CD14-positive monocyte (primary cell): ENCODE measurements around the gene LYPD8. TPM values are rescaled to one million over a fixed set of nuclear protein-coding genes. Genes with fewer than 3 reads are reported as not detected.

Source experiments
- DNase-seq, 3 donors: peaks; one replicate each; pipeline ENCODE4 v3.0.0-alpha.2; 2011 to 2022
- H2AFZ ChIP-seq: 2 replicates; pipeline ENCODE4 v1.6.0; 2012; ENCODE audit warnings: mild to moderate bottlenecking, low read depth, low read length, inconsistent platforms; ENCODE audit not compliant: insufficient read depth, poor library complexity, severe bottlenecking
- H3K27ac ChIP-seq, 2 donors: 1 replicate in 1 of 2; 2 replicates in 1 of 2; pipeline ENCODE4 v1.5.1; 2012 to 2013; ENCODE audit warnings: low read length in 2 of 2, control low read depth in 1 of 2, inconsistent platforms in 1 of 2, low read depth in 1 of 2, mild to moderate bottlenecking in 1 of 2
- H3K27me3 ChIP-seq, 2 donors: one replicate each; pipeline versions ENCODE4 v1.6.0 to v1.6.1; 2011 to 2013; ENCODE audit warnings: low read length in 2 of 2; ENCODE audit not compliant: control insufficient read depth in 2 of 2, insufficient read depth in 2 of 2
- H3K36me3 ChIP-seq, 2 donors: replicated peaks in 1 of 2; 1 replicate in 1 of 2; 2 replicates in 1 of 2; pipeline versions ENCODE4 v1.5.1 to v1.6.1; 2012 to 2013; ENCODE audit warnings: low read length in 2 of 2, control low read depth in 1 of 2, inconsistent platforms in 1 of 2, mild to moderate bottlenecking in 1 of 2; ENCODE audit not compliant: insufficient read depth in 2 of 2, control insufficient read depth in 1 of 2
- H3K4me1 ChIP-seq, 2 donors: 1 replicate in 1 of 2; 2 replicates in 1 of 2; pipeline versions ENCODE4 v1.5.1 to v1.6.1; 2012 to 2013; ENCODE audit warnings: low read length in 2 of 2, control low read depth in 1 of 2, inconsistent platforms in 1 of 2, mild to moderate bottlenecking in 1 of 2, moderate library complexity in 1 of 2; ENCODE audit not compliant: insufficient read depth in 2 of 2, control insufficient read depth in 1 of 2
- H3K4me2 ChIP-seq: replicated peaks from 2 replicates; pipeline ENCODE3; 2012; ENCODE audit warnings: low read length, moderate library complexity, mild to moderate bottlenecking; ENCODE audit not compliant: poor library complexity, severe bottlenecking; ENCODE audit errors: extremely low read depth
- H3K4me3 ChIP-seq, 3 experiments: fragments of 200-600 bp in 1 of 3; sonication (generic) in 1 of 3; replicated peaks in 1 of 3; 1 replicate in 2 of 3; 2 replicates in 1 of 3; pipeline ENCODE4 v1.5.1; 2011 to 2013; ENCODE audit warnings: low read length in 3 of 3, mild to moderate bottlenecking in 3 of 3, control low read depth in 2 of 3, low read depth in 2 of 3, inconsistent platforms in 1 of 3, moderate library complexity in 1 of 3
- H3K79me2 ChIP-seq: 2 replicates; pipeline ENCODE4 v1.6.0; 2012; ENCODE audit warnings: mild to moderate bottlenecking, control low read depth, inconsistent platforms, low read length, moderate library complexity; ENCODE audit not compliant: insufficient read depth
- H3K9ac ChIP-seq: 2 replicates; pipeline ENCODE4 v1.6.0; 2017; ENCODE audit warnings: low read length, mild to moderate bottlenecking; ENCODE audit not compliant: insufficient read depth, poor library complexity, severe bottlenecking
- H3K9me3 ChIP-seq, 2 donors: replicated peaks in 1 of 2; 1 replicate in 1 of 2; 2 replicates in 1 of 2; pipeline versions ENCODE4 v1.5.1 to v1.6.1; 2012 to 2013; ENCODE audit warnings: low read length in 2 of 2, control low read depth in 1 of 2; ENCODE audit not compliant: control insufficient read depth in 1 of 2, insufficient read depth in 1 of 2
- H4K20me1 ChIP-seq: 2 replicates; pipeline ENCODE4 v1.6.0; 2012; ENCODE audit warnings: mild to moderate bottlenecking, low read length, control low read depth, moderate library complexity; ENCODE audit not compliant: insufficient read depth
- H3K27ac Mint-ChIP-seq, 7 donors: one replicate each; pipeline ENCODE4 v1.8.0; 2020; ENCODE audit warnings: mild to moderate bottlenecking in 7 of 7, mixed read lengths in 7 of 7, moderate library complexity in 6 of 7, inconsistent platforms in 2 of 7
- H3K27me3 Mint-ChIP-seq, 3 donors: one replicate each; pipeline ENCODE4 v1.8.0; 2021 to 2022; ENCODE audit warnings: low read depth in 3 of 3, mild to moderate bottlenecking in 3 of 3, mixed read lengths in 3 of 3, moderate library complexity in 3 of 3, inconsistent platforms in 1 of 3
- H3K36me3 Mint-ChIP-seq, 2 donors: one replicate each; pipeline ENCODE4 v1.8.0; 2020; ENCODE audit warnings: mixed read lengths in 2 of 2, inconsistent platforms in 1 of 2, mild to moderate bottlenecking in 1 of 2
- H3K4me1 Mint-ChIP-seq: one replicate; pipeline ENCODE4 v1.8.0; 2020; ENCODE audit warnings: mild to moderate bottlenecking, mixed read lengths
- H3K4me3 Mint-ChIP-seq, 2 donors: one replicate each; pipeline ENCODE4 v1.8.0; 2020; ENCODE audit warnings: mild to moderate bottlenecking in 2 of 2, mixed read lengths in 2 of 2, moderate library complexity in 1 of 2
- H3K9me3 Mint-ChIP-seq, 7 donors: one replicate each; pipeline ENCODE4 v1.8.0; 2020 to 2022; ENCODE audit warnings: mixed read lengths in 7 of 7, mild to moderate bottlenecking in 6 of 7, moderate library complexity in 6 of 7, inconsistent platforms in 2 of 7
- CTCF ChIP-seq: fragments of 200-600 bp; IDR thresholded peaks from one replicate; pipeline ENCODE4 v1.8.0; 2022; ENCODE audit warnings: antibody characterized with exemption, mild to moderate bottlenecking
- WGBS: methylation state at CpG from one replicate; pipeline ENCODE4 v1.1.5; 2013; ENCODE audit warnings: missing lambda C conversion rate; ENCODE audit not compliant: insufficient coverage; 5-methylcytosine and 5-hydroxymethylcytosine counted together
- intact Hi-C, 2 donors: fragments of 100-400 bp; cut with micrococcal nuclease; formaldehyde crosslinking; loops; one replicate each; pipeline versions ENCODE4 v1.15.0 to v1.15.1; 2023
- polyA plus RNA-seq, 3 donors: library from polyadenylated mRNA; depleted of rRNA in 1 of 3; unstranded in 2 of 3; stranded (reverse) in 1 of 3; fragments of 300-500 nt in 2 of 3; fragments of >200 nt in 1 of 3; fragmentation: Illumina TruSeq in 2 of 3; gene quantifications; 1 replicate in 2 of 3; 2 replicates in 1 of 3; pipeline ENCODE4 v1.2.3, GENCODE V29; 2012 to 2021

The LYPD8 gene
- polyA plus RNA-seq, 3 donors, result 0.17 TPM; not detected in 2

GRCh38 chr1:248786156-248786555 lies 30.6 kb upstream of the LYPD8 start:
- Histone ChIP-seq H3K4me2 (no peak overlapping the region), H3K4me3 (no peak overlapping the region), H3K27me3 (no peaks in the 10 kb centered on the region), H4K20me1 (no peaks in the 10 kb centered on the region), H3K4me1 (peaks cover 21 to 26% of the 10 kb centered on the region in 2 donors), H3K79me2 (no peaks in the 10 kb centered on the region), H2AFZ (no peak overlapping the region), H3K9ac (no peak overlapping the region), H3K27ac (peak overlapping the region; percentile 11 to 62), H3K36me3 (no peaks in the 10 kb centered on the region), H3K9me3 (peaks cover 1% of the 10 kb centered on the region in 2 donors)
- peaks cover 3 to 5% (median 3%) of the 10 kb centered on the region in 7 donors for H3K9me3 Mint-ChIP-seq
- peak overlapping the region in 1 of 2 donors; percentile 7 for H3K4me3 Mint-ChIP-seq
- no peak for TF ChIP-seq CTCF
- peak overlapping the region in 6 of 7 donors; percentile 9 to 85 (median 76) for H3K27ac Mint-ChIP-seq
- no peaks in the 10 kb centered on the region for H3K36me3 Mint-ChIP-seq
- peaks cover 29% of the 10 kb centered on the region for H3K4me1 Mint-ChIP-seq
- intact Hi-C loops, result no loop called here
- H3K27me3 Mint-ChIP-seq, result peaks cover 0 to 5% (median 0%) of the 10 kb centered on the region in 3 donors
- WGBS, result no CpG with 5 or more reads among the region's 3 CpGs
- peak; percentile 56 to 66 (median 61) for DNase-seq

- H3K4me3 Mint-ChIP-seq, result no peak overlapping the region
- Histone ChIP-seq H3K27ac (no peak overlapping the region), H3K27me3 (no peaks in the 10 kb centered on the region), H3K4me3 (no peak overlapping the region), H3K4me2 (no peak overlapping the region), H2AFZ (no peak overlapping the region), H3K36me3 (no peaks in the 10 kb centered on the region), H3K9ac (no peak overlapping the region), H4K20me1 (no peaks in the 10 kb centered on the region), H3K9me3 (peaks cover 6 to 14% of the 10 kb centered on the region in 2 donors), H3K79me2 (no peaks in the 10 kb centered on the region), H3K4me1 (peaks cover 28 to 33% of the 10 kb centered on the region in 2 donors)
- H3K27me3 Mint-ChIP-seq, result peaks cover 0 to 5% (median 0%) of the 10 kb centered on the region in 3 donors
- no peak for DNase-seq
- H3K36me3 Mint-ChIP-seq, result no peaks in the 10 kb centered on the region
- intact Hi-C loops, result no loop called here
- WGBS, result 68% methylated on average over 3 of the region's 3 CpGs
- peaks cover 3 to 18% (median 13%) of the 10 kb centered on the region in 7 donors for H3K9me3 Mint-ChIP-seq
- peak overlapping the region in 1 of 7 donors; percentile 31 for H3K27ac Mint-ChIP-seq
- no peak for TF ChIP-seq CTCF
- peaks cover 36% of the 10 kb centered on the region for H3K4me1 Mint-ChIP-seq
These were observed 27.8 kb upstream of the LYPD8 start for GRCh38 chr1:248783367-248783766.
